GM21390 (cell line): Measurements from ENCODE around the gene CDK11A.
"Not testable (repeated sequence)": the region's sequence is repeated elsewhere in the genome, so short reads cannot be mapped to it uniquely, and the experiment has no call there.

Source experiments
- ATAC-seq: cut with Tn5 transposase; IDR thresholded peaks from one replicate; pipeline ENCODE4 v1.9.1; 2021; ENCODE audit not compliant: unreplicated experiment

The CDK11A gene

DNA sequence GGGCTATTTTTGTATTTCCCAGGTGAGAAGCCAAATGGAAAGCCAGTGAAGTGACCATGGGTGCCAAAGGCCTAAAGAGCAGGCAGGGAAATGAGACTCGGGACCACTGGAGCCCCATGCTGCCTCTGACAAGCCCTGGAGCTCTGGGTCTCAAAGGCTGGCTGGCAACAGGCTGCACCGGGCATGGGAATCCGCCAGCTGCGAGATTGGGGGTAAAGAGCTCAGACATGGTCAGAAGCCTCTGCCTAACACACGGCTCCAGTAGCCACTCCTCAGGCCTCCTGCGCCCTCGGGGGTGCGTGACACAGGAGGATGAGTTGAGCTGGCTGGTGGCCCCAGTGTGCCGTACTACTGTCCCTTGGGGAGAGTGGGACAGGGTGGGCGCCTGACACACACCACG lies 59.8 kb downstream of the CDK11A start:
- not testable (repeated sequence) for ATAC-seq

DNA sequence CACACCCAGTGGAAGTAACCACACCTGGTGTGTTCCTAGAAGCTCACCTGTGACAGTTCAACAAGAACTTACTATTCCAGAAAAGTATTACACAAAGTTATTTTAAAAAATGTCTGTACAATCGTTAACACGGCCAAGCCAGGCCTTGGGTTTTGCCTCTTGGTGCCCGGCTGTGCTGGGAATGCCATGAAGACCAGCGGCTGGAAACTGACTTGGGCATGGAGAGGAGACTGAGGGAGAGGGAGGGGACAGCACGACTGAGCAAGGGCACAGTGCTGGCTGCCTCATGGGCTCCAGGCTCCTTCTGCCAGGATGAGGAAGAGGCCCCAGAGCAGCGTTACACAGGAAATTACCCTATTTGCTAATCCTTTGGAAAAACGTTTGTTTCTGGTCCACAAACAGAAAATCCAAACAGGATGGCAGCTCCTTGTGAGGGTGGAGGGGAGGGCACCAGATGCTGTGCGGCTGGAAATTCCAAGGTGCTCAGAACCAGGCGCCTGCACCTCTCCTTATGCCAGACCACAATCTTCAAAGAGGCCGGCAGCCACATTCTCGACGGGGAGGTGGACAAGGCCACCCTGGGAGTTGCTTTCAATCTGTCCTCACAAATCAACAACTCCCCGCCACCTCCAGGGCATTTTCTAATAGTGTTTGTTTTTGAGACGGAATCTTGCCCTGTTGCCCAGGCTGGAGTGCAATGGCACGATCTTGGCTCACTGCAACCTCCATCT lies 61.2 kb downstream of the CDK11A start:
- ATAC-seq: not testable (repeated sequence)

DNA sequence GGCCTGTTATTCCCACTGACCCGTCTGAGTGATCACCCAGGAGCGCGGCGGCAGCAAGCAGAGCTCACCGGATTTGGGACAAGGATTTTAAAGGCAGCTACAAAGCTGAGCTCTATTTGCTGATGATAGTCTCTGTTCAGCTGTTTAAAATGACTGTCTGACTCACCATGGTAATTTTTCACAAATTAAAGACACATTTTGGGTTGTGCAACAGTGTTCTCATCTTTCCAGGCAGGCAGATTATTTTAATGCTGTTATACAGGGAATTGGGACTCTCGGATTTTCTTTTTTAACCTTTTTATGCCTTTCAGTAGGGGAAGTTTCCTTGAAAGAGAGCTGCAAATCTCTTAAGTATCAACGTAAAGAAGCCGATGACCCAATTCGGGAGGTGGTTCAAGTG lies 61.8 kb downstream of the CDK11A start:
- ATAC-seq: not testable (repeated sequence)

DNA sequence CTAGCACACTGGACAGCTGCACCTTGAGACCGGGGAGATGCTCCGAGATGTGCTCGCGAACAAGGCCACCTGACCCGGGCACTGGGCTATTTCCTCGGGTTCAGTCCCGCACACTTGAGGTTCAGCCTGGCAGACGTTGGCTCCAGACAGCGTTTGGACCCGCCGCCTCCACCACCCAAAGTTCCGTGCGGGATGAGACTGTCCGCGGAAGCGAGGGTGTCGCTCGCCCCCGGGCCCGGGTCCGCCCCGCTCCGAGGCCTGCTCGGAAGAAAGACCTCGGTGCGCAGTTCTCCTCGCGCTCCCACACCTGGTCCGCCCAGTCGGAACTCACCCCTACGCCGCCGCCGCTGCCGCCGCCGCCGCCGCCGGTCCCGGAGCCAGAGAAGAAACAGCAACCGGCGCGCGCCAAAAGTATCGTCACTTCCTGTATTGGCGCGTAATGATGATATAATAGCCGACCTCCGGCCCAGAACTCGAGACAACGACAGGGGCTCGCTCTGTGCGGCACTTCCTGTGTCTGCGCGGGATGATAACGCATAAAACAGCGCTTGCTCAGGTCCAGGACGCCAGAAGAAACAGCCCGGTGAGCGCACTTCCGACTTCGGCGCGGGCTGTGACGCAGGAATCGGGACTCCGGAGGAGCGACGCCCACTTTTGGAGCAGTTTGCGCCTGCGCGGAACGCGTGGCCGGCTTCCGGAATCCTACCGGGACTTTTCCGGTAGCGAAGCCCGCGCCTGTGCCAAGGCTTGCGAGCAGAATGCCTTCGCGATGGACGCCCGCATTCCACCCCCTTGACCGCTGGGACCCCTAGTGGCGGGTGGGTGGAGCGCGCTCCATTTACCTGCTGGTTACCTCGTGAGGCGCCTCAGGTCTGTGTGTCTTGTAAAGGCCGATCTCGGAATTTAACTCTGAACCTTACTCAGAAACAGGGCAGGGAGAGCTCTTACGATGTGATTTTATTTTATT lies 65.3 kb downstream of the CDK11A start, which contains the start of gene CDK11B:
Gene CDK11B, minus strand, starts transcription at position 422 of the 967 bp plus-strand sequence. CDS start 1,519 bp downstream, outside the sequence.
- peak; percentile 75 for ATAC-seq
